GM10248 (cell line): ENCODE measurements around the gene ALKAL2.

Source experiments
- CTCF ChIA-PET: fragments of 300-600 bp; sonication (Branson Sonifier 250); formaldehyde crosslinking; extraction: SDS; loops from one replicate; lab custom pipeline; 2021; ENCODE audit warnings: antibody characterized with exemption; lab: Yijun Ruan, JAX
- POLR2A ChIA-PET: fragments of 350-650 bp; sonication (Branson Sonifier 250); formaldehyde crosslinking; extraction: SDS; loops from one replicate; lab custom pipeline; 2020; ENCODE audit warnings: antibody characterized with exemption; lab: Yijun Ruan, JAX
- DNase-seq: peaks from one replicate; pipeline ENCODE4 v3.0.0; 2012; ENCODE audit errors: extremely low spot score
- TF ChIP-seq, protein P1 (sequence below): IDR thresholded peaks from 2 replicates; pipeline ENCODE4 v1.5.1; 2012; ENCODE audit warnings: mild to moderate bottlenecking, low read depth; ENCODE audit errors: extremely low read depth, missing control alignments, control extremely low read depth

The ALKAL2 gene

GRCh38 chr2:313991-314390, 26.1 kb upstream of the ALKAL2 start:
- TF ChIP-seq, protein P1, sequence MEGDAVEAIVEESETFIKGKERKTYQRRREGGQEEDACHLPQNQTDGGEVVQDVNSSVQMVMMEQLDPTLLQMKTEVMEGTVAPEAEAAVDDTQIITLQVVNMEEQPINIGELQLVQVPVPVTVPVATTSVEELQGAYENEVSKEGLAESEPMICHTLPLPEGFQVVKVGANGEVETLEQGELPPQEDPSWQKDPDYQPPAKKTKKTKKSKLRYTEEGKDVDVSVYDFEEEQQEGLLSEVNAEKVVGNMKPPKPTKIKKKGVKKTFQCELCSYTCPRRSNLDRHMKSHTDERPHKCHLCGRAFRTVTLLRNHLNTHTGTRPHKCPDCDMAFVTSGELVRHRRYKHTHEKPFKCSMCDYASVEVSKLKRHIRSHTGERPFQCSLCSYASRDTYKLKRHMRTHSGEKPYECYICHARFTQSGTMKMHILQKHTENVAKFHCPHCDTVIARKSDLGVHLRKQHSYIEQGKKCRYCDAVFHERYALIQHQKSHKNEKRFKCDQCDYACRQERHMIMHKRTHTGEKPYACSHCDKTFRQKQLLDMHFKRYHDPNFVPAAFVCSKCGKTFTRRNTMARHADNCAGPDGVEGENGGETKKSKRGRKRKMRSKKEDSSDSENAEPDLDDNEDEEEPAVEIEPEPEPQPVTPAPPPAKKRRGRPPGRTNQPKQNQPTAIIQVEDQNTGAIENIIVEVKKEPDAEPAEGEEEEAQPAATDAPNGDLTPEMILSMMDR: no peak
- ChIA-PET POLR2A (no interaction called here), CTCF (no interaction called here)
- DNase-seq: no peak

GRCh38 chr2:310994-311393, 23.1 kb upstream of the ALKAL2 start:
- TF ChIP-seq, protein P1: no peak
- POLR2A ChIA-PET: no interaction called here
- CTCF ChIA-PET: interaction anchor here (1.0 kb wide), 1 partner anchor 9 kb away, joined by 3 read pairs; no protein-coding TSS in a partner anchor
- no peak for DNase-seq

GRCh38 chr2:309954-310510, 22.1 kb upstream of the ALKAL2 start:
- ChIA-PET POLR2A (no interaction called here), CTCF (no interaction called here)
- no peak for DNase-seq
- TF ChIP-seq, protein P1: no peak

DNA sequence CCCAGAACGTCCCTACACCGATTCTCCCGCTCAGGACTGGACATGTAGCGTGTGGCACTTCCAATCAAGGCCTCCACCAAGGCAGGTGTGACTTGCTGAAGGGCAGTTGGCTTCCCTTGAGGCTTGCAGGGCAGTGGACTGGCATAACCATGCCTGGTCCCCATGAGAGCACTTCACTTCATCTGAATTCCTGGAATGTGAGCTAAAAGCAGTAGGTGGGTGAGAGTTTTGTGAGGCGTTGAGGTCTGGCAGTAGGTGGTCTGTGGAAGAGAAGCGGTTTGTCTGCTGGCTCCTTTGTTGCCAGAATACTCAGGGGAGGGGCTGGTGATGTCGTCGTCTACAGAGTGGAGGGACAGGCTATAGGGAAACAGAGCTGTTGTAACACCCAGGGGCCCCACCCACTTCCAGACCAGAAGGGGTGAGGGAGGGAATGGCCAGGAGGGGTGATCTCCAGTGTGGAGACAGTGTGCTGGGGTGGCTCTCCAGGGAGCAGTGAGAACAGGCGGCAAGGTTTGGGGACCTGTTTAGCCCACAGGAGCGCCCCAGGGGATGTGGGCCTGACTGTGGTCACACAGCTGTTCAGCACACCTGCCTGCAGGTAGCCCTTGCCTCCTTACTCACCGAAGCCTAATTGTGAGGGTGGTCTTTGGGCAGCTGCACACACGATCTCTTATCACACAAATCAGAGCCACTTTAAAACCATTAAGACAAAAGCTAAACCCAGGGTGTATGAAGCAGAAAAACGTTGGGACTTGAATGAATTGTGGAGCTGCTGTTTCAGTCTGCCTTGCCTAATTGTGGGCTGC, 21.5 kb upstream of the ALKAL2 start:
- TF ChIP-seq, protein P1: no peak
- POLR2A ChIA-PET: no interaction called here
- DNase-seq: no peak
- CTCF ChIA-PET: no interaction called here

DNA sequence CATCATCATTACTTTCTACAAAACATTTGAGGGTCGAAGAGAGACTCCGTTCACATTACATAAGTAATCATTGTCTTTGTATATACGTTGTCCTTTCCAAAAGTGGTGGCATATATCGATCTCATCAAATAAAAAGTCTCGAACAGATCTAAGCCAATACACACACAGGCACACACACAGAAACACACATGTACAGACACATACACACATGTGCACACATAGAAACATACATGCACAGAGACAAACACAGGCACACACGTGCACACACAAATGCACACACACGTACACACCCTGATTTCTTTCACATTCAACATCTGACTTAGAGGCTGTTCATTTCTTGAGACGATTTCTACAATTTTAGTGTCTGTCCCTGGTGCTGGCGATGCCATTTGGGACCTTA, 17.5 kb upstream of the ALKAL2 start:
- DNase-seq: no peak
- TF ChIP-seq, protein P1: no peak
- ChIA-PET CTCF (no interaction called here), POLR2A (no interaction called here)

GRCh38 chr2:296354-296753, 8.5 kb upstream of the ALKAL2 start:
- no peak for DNase-seq
- TF ChIP-seq, protein P1: no peak
- POLR2A ChIA-PET: no interaction called here
- CTCF ChIA-PET: no interaction called here
